ENCODE measurements around the gene CHSY1. TPM values are rescaled to one million over a fixed set of nuclear protein-coding genes. Genes with fewer than 3 reads are reported as not detected.

Gene CHSY1
- total RNA-seq, 1 experiment from 2014 or later: 47.0 TPM

GRCh38 chr15:101171954-101172353 lies 79.9 kb downstream of the CHSY1 start:
- no TSS peak for BruUV-seq (replicated peaks)
- TF ChIP-seq, protein P1, sequence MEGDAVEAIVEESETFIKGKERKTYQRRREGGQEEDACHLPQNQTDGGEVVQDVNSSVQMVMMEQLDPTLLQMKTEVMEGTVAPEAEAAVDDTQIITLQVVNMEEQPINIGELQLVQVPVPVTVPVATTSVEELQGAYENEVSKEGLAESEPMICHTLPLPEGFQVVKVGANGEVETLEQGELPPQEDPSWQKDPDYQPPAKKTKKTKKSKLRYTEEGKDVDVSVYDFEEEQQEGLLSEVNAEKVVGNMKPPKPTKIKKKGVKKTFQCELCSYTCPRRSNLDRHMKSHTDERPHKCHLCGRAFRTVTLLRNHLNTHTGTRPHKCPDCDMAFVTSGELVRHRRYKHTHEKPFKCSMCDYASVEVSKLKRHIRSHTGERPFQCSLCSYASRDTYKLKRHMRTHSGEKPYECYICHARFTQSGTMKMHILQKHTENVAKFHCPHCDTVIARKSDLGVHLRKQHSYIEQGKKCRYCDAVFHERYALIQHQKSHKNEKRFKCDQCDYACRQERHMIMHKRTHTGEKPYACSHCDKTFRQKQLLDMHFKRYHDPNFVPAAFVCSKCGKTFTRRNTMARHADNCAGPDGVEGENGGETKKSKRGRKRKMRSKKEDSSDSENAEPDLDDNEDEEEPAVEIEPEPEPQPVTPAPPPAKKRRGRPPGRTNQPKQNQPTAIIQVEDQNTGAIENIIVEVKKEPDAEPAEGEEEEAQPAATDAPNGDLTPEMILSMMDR (conservative IDR thresholded peaks at IDR 0.05; ENCODE audit: low read depth, low read length): no peak
- no peak for TF ChIP-seq EZH2 (IDR thresholded peaks at IDR 0.05; ENCODE audit: borderline replicate concordance, low read depth, low read length, poor library complexity, severe bottlenecking)
- H3K27ac ChIP-seq (ENCODE audit: low read depth, low read length, poor library complexity, severe bottlenecking): peak overlapping the region; percentile 81
- CTCF ChIA-PET: no interaction called here
- no peak overlapping the region for H3K4me3 ChIP-seq (ENCODE audit: low read depth, low read length, poor library complexity, severe bottlenecking)
- intact Hi-C loops (cut with micrococcal nuclease; ENCODE audit: unreplicated experiment): loop anchor here (5.0 kb wide), 1 partner anchor 45 kb away; no protein-coding TSS in a partner anchor
- H3K36me3 ChIP-seq (ENCODE audit: insufficient read depth, low read length, poor library complexity, severe bottlenecking): no peaks in the 10 kb centered on the region
- POLR2A ChIA-PET (ENCODE audit: low non-redundant PET): no interaction called here
- peaks cover 33% of the 10 kb centered on the region for H3K4me1 ChIP-seq (ENCODE audit: insufficient read depth, low read length, poor library complexity, severe bottlenecking)
- H3K9me3 ChIP-seq (ENCODE audit: low read depth, low read length, poor library complexity, severe bottlenecking): no peaks in the 10 kb centered on the region
- H3K27me3 ChIP-seq (replicated peaks; ENCODE audit: insufficient read depth, low read depth, low read length, poor library complexity): no peaks in the 10 kb centered on the region
- DNase-seq (ENCODE audit: low spot score): peak; percentile 53

GRCh38 chr15:101170568-101171350 lies 81.1 kb downstream of the CHSY1 start:
- peaks cover 33% of the 10 kb centered on the region for H3K4me1 ChIP-seq (ENCODE audit: insufficient read depth, low read length, poor library complexity, severe bottlenecking)
- ChIA-PET CTCF (no interaction called here), POLR2A (ENCODE audit: low non-redundant PET) (no interaction called here)
- H3K9me3 ChIP-seq (ENCODE audit: low read depth, low read length, poor library complexity, severe bottlenecking): peaks cover 11% of the 10 kb centered on the region
- no peaks in the 10 kb centered on the region for H3K27me3 ChIP-seq (replicated peaks; ENCODE audit: insufficient read depth, low read depth, low read length, poor library complexity)
- no peak overlapping the region for H3K4me3 ChIP-seq (ENCODE audit: low read depth, low read length, poor library complexity, severe bottlenecking)
- TF ChIP-seq, protein P1 (conservative IDR thresholded peaks at IDR 0.05; ENCODE audit: low read depth, low read length): no peak
- TF ChIP-seq EZH2 (IDR thresholded peaks at IDR 0.05; ENCODE audit: borderline replicate concordance, low read depth, low read length, poor library complexity, severe bottlenecking): no peak
- DNase-seq (ENCODE audit: low spot score): no peak
- intact Hi-C loops (cut with micrococcal nuclease; ENCODE audit: unreplicated experiment): loop anchor here (5.0 kb wide), 1 partner anchor 43 kb away; no protein-coding TSS in a partner anchor
- BruUV-seq (replicated peaks): no TSS peak
- no peaks in the 10 kb centered on the region for H3K36me3 ChIP-seq (ENCODE audit: insufficient read depth, low read length, poor library complexity, severe bottlenecking)
- no peak overlapping the region for H3K27ac ChIP-seq (ENCODE audit: low read depth, low read length, poor library complexity, severe bottlenecking)

DNA sequence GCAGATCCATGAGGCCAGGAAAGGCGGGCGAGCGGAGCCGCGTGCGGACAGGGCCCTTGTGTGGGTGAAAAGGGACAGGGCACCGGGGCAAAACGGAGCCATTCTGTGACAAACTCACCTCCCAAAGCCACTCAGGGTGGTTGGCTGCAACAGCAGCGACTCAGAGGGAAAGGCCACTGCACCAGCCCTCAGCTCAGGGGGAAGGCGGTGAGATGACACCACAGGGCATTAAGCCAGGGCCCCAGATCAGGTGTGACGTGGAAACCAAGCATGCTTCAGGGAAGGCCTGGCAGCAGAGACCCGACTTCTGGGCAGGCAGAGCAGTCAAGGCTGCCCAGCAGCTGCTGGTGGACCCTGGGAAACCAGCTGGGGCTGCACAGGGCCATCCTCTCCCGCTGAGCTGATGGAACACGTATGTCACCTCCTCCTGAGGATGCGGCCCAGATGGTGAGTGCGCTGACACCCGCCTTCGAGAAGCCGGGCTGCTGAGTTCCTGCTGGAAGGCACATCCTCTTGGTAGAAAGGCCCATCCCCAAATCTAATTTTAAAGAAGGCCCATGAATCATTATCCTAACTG lies 82.3 kb downstream of the CHSY1 start:
- POLR2A ChIA-PET (ENCODE audit: low non-redundant PET): no interaction called here
- peaks cover 33% of the 10 kb centered on the region for H3K4me1 ChIP-seq (ENCODE audit: insufficient read depth, low read length, poor library complexity, severe bottlenecking)

More for the DNA sequence above, 82.3 kb downstream of the CHSY1 start:
- TF ChIP-seq, protein P1 (conservative IDR thresholded peaks at IDR 0.05; ENCODE audit: low read depth, low read length): no peak
- no peak for TF ChIP-seq EZH2 (IDR thresholded peaks at IDR 0.05; ENCODE audit: borderline replicate concordance, low read depth, low read length, poor library complexity, severe bottlenecking)
- CTCF ChIA-PET: no interaction called here
- Histone ChIP-seq H3K36me3 (ENCODE audit: insufficient read depth, low read length, poor library complexity, severe bottlenecking) (no peaks in the 10 kb centered on the region), H3K27ac (ENCODE audit: low read depth, low read length, poor library complexity, severe bottlenecking) (peak overlapping the region; percentile 24), H3K27me3 (replicated peaks; ENCODE audit: insufficient read depth, low read depth, low read length, poor library complexity) (no peaks in the 10 kb centered on the region), H3K4me3 (ENCODE audit: low read depth, low read length, poor library complexity, severe bottlenecking) (no peak overlapping the region), H3K9me3 (ENCODE audit: low read depth, low read length, poor library complexity, severe bottlenecking) (peaks cover 20% of the 10 kb centered on the region)
- intact Hi-C loops (cut with micrococcal nuclease; ENCODE audit: unreplicated experiment): loop anchor here (5.0 kb wide), 1 partner anchor 42 kb away; no protein-coding TSS in a partner anchor
- DNase-seq (ENCODE audit: low spot score): no peak
- BruUV-seq (replicated peaks): no TSS peak
